ENCODE measurements around the gene CCDC57.

- TF ChIP-seq POLR2A (IDR thresholded peaks at IDR 0.05): no peak
- TF ChIP-seq, protein P1, sequence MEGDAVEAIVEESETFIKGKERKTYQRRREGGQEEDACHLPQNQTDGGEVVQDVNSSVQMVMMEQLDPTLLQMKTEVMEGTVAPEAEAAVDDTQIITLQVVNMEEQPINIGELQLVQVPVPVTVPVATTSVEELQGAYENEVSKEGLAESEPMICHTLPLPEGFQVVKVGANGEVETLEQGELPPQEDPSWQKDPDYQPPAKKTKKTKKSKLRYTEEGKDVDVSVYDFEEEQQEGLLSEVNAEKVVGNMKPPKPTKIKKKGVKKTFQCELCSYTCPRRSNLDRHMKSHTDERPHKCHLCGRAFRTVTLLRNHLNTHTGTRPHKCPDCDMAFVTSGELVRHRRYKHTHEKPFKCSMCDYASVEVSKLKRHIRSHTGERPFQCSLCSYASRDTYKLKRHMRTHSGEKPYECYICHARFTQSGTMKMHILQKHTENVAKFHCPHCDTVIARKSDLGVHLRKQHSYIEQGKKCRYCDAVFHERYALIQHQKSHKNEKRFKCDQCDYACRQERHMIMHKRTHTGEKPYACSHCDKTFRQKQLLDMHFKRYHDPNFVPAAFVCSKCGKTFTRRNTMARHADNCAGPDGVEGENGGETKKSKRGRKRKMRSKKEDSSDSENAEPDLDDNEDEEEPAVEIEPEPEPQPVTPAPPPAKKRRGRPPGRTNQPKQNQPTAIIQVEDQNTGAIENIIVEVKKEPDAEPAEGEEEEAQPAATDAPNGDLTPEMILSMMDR (IDR thresholded peaks at IDR 0.05): no peak
Measured at GRCh38 chr17:82257473-82257872, 44.8 kb upstream of the CCDC57 start.

Measured in esophagus squamous epithelium (tissue), 4 donors.